GM18511 (cell line): ENCODE results near the gene SNCG.
"Not testable (repeated sequence)": the region's sequence is repeated elsewhere in the genome, so short reads cannot be mapped to it uniquely, and the experiment has no call there.

Experiments used
- ATAC-seq: cut with Tn5 transposase; IDR thresholded peaks from one replicate; pipeline ENCODE4 v1.9.1; 2021; ENCODE audit warnings: mild to moderate bottlenecking, moderate library complexity; ENCODE audit not compliant: unreplicated experiment

SNCG gene

GRCh38 chr10:86958116-86958900, at the start of gene SNCG:
Gene SNCG, plus strand, starts transcription at chr10:86958599. Its CDS starts 99 bp downstream, at chr10:86958698.
- no peak for ATAC-seq

- ATAC-seq = no peak
Observed at GRCh38 chr10:86914734-86915133, 43.7 kb upstream of the SNCG start.

- ATAC-seq = no peak
Observed at GRCh38 chr10:86918022-86918471, 40.4 kb upstream of the SNCG start.

GRCh38 chr10:86922553-86922961, 35.8 kb upstream of the SNCG start:
- ATAC-seq = no peak

GRCh38 chr10:86929468-86930380, 28.7 kb upstream of the SNCG start:
- ATAC-seq = no peak

- no peak for ATAC-seq
Observed at GRCh38 chr10:86931872-86932271, 26.5 kb upstream of the SNCG start.

GRCh38 chr10:86932674-86933073, 25.7 kb upstream of the SNCG start:
- no peak for ATAC-seq

- ATAC-seq = not testable (repeated sequence)
Observed at GRCh38 chr10:86934162-86934711, 24.2 kb upstream of the SNCG start.

- ATAC-seq = no peak
Observed at GRCh38 chr10:86936661-86937501, 21.5 kb upstream of the SNCG start.

GRCh38 chr10:86937502-86938154, 20.8 kb upstream of the SNCG start:
- ATAC-seq = no peak

- no peak for ATAC-seq
Observed at GRCh38 chr10:86938260-86938659, 20.1 kb upstream of the SNCG start.

GRCh38 chr10:86940076-86940475, 18.3 kb upstream of the SNCG start:
- not testable (repeated sequence) for ATAC-seq

- ATAC-seq = no peak
Observed at GRCh38 chr10:86940677-86941076, 17.7 kb upstream of the SNCG start.

- no peak for ATAC-seq
Observed at GRCh38 chr10:86941426-86941825, 17.0 kb upstream of the SNCG start.

- ATAC-seq = no peak
Observed at GRCh38 chr10:86941991-86942421, 16.4 kb upstream of the SNCG start.

- no peak for ATAC-seq
Observed at GRCh38 chr10:86942441-86943315, 15.7 kb upstream of the SNCG start.

GRCh38 chr10:86943316-86944030, 14.9 kb upstream of the SNCG start:
- ATAC-seq = no peak

- ATAC-seq = no peak
Observed at GRCh38 chr10:86944031-86944419, 14.4 kb upstream of the SNCG start.
